HG02759 (cell line): ENCODE results near the gene NLGN4Y.

Experiments used
- ATAC-seq: cut with Tn5 transposase; IDR thresholded peaks from one replicate; pipeline ENCODE4 v1.9.1; 2021; ENCODE audit warnings: mild to moderate bottlenecking, moderate library complexity; ENCODE audit not compliant: unreplicated experiment

Gene NLGN4Y

DNA sequence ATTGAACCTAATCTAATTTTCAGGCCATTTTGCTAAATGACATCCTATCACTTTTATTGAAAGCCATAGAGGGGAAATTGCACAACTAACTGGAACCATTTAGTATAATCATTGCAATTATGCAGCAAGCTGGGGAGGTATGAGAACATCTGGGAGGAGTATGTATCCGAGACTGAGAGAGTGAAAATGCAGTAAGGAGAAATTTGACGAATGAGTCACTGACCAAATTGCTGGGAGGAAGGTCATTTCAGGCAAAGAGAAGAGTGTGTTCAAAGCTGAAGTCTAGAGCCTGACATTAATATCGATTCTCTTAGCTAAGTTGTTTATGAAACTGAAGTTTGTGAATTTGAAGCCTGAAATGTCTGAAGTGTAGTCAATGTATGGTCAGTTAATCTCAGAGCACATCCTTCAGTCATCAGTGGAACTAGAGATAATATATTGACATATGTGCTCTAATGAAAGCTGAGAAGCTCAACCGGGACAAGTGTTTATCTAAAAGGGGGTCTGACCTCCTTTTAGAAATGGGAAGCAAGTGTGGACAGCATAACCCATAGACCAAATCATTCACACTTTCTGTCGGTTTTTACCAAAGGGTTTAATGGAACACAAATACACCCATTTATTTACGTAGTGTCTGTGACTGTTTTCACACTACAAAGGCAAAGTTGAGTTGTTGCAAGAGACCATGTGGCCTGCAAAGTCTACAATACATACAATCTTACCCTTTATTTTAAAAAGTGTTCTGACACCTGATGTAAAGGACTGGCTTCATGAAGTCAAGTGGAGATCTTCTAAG, 120.0 kb downstream of the NLGN4Y start:
- no peak for ATAC-seq

DNA sequence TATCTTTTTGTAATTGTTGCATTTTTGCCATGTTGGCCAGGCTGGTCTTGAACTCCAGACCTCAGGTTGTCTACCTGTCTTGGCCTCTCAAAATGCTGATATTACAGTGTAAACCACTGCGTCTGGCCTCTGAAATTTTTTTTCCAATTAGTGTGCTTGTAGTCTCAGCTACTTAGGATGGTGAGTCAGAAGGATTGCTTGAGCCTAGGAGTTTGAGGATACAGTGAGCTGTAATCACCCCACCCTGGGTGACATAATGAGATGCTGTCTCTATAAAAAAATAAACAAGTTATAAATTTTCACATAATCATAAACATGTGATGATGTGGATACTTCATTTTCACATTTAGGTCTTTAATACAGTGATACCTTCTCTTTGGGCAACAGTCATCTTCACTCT, 154.9 kb downstream of the NLGN4Y start:
- ATAC-seq, result no peak

- ATAC-seq, result no peak
Measured at GRCh38 chrY:14694543-14694942, 170.2 kb downstream of the NLGN4Y start.

- no peak for ATAC-seq
Measured at GRCh38 chrY:14708158-14708557, 183.8 kb downstream of the NLGN4Y start.

DNA sequence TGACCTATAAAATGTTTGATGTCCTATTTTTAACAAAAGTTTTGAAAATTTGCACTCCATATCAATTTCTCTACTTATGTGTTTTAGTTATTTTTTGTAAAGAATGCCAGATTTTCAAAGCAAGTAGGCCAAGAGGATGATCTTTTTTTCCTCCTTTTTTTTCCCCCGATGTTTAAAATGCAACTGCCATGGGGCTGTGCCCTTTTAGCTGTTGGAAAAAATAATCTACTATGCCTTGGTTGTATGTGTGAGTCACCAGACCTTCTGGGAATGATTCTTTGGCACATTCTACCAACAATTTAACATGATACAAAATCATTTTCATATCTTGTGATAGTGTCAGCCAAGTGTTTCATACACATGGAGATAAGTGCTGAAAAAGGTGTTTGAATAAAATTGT, 217.3 kb downstream of the NLGN4Y start:
- ATAC-seq, result no peak

DNA sequence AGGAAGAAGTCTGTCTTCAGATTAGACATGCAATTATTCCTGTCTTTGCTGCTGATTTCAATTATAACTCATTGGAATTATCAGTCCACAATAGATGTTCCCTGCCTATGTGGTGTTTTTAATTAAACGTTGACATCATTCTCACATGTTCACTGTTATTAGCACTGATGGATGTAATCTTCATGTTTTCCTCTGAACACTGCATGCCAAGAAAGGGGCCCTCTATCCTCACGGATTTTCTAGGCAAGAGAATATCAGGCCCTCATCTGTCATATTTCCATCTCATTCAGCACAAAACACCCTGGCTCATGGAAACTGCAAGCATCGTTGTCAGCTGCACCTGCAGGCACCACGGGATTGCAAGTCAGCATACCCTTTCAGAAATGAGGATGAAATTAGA, 224.0 kb downstream of the NLGN4Y start:
- ATAC-seq, result no peak

GRCh38 chrY:14755571-14755970, 231.2 kb downstream of the NLGN4Y start:
- no peak for ATAC-seq

DNA sequence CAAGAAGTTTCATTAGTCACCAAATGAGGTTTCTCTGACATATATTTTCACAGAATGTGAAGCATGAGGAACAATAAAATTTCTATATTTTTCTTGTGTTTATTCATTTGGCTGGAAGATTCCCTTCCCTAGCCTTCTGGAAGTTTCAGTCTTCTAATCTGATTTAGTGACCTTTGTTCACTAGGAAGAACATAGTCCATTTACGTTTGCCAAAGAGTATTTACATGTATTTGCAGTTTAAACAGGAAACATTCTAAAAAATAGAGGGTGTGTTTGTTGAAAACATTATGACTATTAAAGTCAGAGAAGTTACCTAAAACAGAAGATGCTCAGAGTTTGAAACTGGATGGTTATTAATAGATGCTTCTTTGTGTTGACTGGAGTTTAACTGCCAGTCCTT, 238.6 kb downstream of the NLGN4Y start:
- no peak for ATAC-seq

DNA sequence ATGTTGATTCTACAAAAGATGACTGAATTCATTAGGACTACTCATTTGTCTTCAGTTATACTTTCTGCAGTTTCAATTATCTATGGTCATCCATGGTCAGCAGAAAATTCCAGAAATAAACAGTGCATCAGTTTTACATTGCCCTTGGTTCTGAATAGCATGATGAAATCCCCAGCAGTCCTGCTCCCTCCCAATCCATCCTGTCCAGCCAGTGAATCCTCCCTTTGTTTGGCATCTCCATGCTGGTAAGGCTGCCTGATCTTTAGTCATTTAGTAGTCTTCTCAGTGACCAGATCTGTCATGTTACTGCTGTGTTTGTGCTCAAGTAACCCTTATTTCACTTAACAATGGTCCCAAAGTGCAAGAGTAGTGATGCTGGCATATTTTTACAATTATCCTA, 239.3 kb downstream of the NLGN4Y start:
- ATAC-seq, result no peak

- no peak for ATAC-seq
Measured at GRCh38 chrY:14778208-14778607, 253.9 kb downstream of the NLGN4Y start.

- no peak for ATAC-seq
Measured at GRCh38 chrY:14793104-14793503, 268.8 kb downstream of the NLGN4Y start.

DNA sequence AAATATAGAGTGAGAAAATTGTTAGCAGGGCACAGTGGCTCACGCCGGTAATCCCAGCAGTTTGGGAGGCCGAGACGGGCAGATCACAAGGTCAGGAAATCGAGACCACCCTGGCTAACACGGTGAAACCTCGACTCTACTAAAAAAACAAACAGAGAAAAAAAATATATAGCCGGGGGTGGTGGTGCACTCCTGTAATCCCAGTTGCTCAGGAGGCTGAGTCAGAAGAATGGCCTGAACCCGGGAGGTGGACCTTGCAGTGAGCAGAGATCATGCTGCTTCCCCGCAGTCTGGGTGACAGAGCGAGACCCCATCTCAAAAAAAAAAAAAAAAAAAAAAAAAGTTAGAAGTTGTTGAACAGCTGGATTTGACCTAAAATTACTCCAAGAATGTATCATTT, 269.3 kb downstream of the NLGN4Y start:
- no peak for ATAC-seq

GRCh38 chrY:14798010-14798409, 273.7 kb downstream of the NLGN4Y start:
- no peak for ATAC-seq

DNA sequence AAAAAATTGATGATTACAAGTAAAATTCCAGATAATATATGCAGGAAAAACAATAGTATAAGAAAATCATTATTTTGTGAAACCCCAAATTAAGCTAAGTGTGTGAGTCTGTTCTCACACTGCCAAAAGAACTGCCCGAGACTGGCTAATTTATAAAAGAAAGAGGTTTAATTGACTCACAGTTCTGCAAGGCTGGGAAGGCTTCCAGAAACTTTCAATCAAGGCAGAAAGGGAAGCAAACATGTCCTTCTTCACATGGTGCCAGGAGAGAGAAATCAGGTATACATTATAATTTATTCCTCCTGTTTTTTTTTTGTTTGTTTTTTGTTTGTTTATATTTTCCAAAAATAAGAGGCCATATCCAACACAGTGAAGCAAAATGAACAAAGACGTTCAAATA, 276.8 kb downstream of the NLGN4Y start:
- ATAC-seq, result no peak

- no peak for ATAC-seq
Measured at GRCh38 chrY:14802125-14802524, 277.8 kb downstream of the NLGN4Y start.

- ATAC-seq, result no peak
Measured at GRCh38 chrY:14804041-14804440, 279.7 kb downstream of the NLGN4Y start.

DNA sequence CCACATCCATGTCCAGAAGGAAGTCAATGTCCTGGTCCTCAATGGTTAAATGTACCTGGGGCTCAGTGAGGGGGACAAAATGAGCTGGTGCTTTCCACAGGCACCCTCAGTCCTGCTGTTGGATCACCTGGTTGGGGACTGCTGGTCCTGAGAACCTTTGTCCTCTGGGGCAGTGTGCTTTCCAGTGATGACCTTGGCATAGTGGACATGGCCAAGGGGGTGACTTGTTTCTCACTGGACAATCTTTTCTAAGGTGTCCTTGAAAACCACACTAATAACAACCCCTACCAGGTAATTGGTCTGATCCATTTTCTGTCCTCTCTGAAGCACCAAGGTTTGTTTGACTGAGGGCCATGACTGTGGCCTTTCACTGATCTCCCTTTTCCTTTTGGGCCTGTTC, 294.1 kb downstream of the NLGN4Y start:
- ATAC-seq, result no peak

- ATAC-seq, result no peak
Measured at GRCh38 chrY:14822201-14822600, 297.9 kb downstream of the NLGN4Y start.

GRCh38 chrY:14822906-14823305, 298.6 kb downstream of the NLGN4Y start:
- ATAC-seq, result no peak

GRCh38 chrY:14824583-14824982, 300.3 kb downstream of the NLGN4Y start:
- ATAC-seq, result no peak

- ATAC-seq, result no peak
Measured at GRCh38 chrY:14825728-14826127, 301.4 kb downstream of the NLGN4Y start.

- ATAC-seq, result no peak
Measured at GRCh38 chrY:14828531-14828930, 304.2 kb downstream of the NLGN4Y start.

DNA sequence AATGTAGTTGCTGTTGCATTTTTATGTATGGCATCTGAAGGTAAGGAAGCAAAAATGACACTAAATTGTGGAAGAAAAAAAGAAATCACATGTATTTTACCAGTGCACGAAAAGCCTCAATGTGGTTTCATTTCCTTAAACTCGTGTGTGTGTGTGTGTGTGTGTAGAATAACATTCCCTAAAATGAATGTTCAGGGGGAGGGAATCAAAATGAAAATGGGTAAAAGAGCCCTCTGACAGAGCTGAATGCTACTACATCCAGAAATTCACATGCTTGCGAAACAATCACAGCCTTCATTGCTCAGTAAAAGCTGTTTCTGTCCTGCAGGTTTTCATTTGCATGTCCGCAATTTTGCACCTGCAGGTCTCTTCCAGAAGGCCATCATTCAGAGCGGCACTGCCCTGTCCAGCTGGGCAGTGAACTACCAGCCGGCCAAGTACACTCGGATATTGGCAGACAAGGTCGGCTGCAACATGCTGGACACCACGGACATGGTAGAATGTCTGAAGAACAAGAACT, 305.1 kb downstream of the NLGN4Y start:
- ATAC-seq, result no peak
